ENCODE measurements around the gene TAF3.
A peak's percentile ranks its signal among the peaks of the same experiment; 100 is the strongest.
"Not testable (repeated sequence)": the region's sequence is repeated elsewhere in the genome, so short reads cannot be mapped to it uniquely, and the experiment has no call there.

TAF3 gene

GRCh38 chr10:7818295-7819120 is at the start of gene TAF3:
Gene TAF3 (plus strand): TSS chr10:7818505. CDS start chr10:7818710, 205 bp downstream.
- DNase-seq, result peak; percentile 83 to 91 (median 91)

GRCh38 chr10:7773845-7774801 is 44.2 kb upstream of the TAF3 start:
- no peak for DNase-seq

- no peak for DNase-seq
Measured at GRCh38 chr10:7776777-7777176, 41.5 kb upstream of the TAF3 start.

GRCh38 chr10:7782194-7782593 is 36.1 kb upstream of the TAF3 start:
- not testable (repeated sequence) for DNase-seq

- DNase-seq, result no peak
Measured at GRCh38 chr10:7786430-7786829, 31.9 kb upstream of the TAF3 start.

DNA sequence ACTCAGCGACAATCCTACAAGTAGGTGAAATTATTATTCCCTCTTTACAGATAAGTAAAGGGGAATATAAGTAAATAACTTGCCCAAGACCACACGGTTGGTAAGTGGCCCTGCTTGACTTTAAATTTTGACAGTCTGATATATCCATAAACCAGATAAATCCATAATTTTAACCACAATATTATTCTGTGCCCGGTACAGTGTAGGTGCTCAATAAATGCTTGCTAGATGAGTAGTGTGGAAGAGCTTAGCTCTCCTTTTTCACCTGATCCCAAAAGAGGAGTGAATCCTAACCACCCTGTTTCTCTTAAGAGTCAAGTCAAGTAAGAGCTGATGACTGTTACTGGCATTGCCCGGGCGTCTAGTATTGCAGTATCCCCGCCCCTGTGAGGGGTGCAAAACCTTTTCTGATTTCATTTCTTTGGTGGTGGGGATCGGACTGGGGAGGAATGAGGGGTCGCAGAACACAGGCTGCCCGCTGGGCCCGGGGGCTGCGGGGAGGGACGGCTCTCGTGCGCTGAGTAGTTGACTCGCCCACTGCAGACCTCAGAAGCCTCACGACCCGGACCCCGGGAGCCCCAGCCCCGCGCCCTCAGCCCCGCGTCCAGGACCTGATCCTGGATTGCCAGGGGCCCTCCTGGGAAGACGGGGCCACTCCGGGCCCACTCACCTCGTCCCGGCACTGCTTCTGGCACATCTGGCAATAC is 31.0 kb upstream of the TAF3 start:
- DNase-seq, result no peak

DNA sequence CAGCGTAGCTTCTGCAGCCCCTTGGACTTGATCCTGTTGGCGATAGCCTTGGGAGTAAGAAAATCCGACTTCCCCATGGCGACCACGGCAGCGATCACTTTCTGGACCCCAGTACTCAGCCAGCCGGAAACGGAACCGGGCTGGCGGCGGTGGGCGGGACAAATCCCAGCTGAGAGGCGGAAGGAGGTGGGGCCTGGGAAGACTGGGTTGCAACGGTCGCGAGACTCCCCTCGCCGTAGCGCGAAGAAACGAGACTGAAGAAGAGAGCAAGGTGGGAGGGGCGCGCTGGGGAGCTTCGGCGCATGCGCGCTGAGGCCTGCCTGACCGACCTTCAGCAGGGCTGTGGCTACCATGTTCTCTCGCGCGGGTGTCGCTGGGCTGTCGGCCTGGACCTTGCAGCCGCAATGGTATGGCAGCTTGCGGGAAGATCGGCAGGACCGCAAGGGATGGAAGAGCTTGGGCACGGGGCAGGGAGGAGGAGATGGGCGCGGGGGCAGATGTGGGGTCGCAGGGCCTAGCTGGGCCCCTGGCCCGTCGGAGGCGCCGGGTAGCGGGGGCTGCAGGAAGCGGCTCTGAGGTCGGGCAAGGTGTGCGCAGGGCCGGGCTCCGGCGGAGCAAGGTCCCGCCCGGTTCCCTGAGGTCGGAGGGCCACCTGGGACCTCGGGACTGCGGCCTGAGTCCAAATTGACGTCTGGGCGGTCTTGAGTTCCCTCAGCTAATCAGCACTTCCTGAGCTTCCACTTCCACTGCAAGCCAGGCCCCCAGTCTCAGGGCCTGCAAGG is 30.3 kb upstream of the TAF3 start, which contains the start of the genes ATP5F1C and KIN:
Gene ATP5F1C, plus strand, starts transcription at position 321 of the 782 bp plus-strand sequence. Its CDS starts 31 bp downstream, at position 352.
Gene KIN, minus strand, starts transcription at position 137 of the 782 bp plus-strand sequence. Its CDS starts 60 bp downstream, at position 77.
- peak; percentile 84 to 95 (median 90) for DNase-seq

DNA sequence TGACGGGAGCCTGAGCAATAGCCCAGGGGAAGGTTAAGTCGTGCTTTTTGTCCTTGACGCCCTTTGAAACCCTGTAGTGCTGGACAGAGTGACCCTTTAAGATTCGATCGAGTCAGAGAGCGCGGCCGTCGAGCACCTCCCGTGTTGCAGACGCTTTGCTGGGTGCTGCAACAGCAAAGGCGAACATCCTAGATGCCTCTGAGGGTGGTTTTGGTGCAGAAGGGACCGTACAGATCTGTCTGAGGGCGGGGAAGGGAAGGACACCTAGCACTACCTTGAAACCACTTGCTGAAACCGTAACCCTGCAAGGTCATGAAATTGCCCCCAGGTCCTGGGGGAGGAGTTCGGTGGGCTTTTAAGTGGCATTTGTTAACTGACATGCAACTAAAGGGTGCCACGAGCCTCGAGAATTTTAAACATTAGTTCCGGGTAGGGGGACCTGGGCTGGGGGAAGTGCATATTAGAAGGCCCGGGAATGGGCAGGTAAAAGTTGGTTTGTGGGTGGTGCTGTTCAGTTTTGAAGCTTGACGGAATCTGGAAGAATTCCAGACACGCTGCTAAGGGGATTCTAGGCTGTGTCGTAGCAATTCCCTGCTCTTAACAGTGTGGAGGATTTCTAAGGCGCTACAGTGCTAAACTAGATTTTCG is 29.5 kb upstream of the TAF3 start:
- DNase-seq, result no peak

GRCh38 chr10:7789390-7789789 is 28.9 kb upstream of the TAF3 start:
- DNase-seq, result peak in 1 of 3 experiments; percentile 2

- no peak for DNase-seq
Measured at GRCh38 chr10:7792541-7792940, 25.8 kb upstream of the TAF3 start.

- DNase-seq, result no peak
Measured at GRCh38 chr10:7794251-7795026, 23.9 kb upstream of the TAF3 start.

DNA sequence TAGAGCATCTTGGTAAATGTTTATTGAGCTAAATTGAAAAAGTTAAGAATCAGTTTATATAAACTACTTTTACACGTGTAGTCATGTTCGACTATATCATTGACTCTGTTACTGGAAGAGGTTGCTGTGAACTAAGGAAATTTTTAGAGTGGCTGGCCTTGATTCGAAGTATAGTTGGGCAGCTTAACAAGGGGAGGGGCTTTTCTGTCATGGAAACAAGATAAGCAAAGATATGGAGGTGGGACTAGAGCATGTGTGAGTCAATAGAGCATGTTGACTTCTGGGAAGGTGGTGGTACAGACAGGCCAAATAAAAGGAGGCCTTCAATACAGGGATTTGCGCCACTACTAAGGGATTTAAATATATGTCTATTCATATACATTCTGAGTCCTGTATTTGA is 22.7 kb upstream of the TAF3 start:
- DNase-seq, result no peak

- DNase-seq, result no peak
Measured at GRCh38 chr10:7797582-7797981, 20.7 kb upstream of the TAF3 start.

DNA sequence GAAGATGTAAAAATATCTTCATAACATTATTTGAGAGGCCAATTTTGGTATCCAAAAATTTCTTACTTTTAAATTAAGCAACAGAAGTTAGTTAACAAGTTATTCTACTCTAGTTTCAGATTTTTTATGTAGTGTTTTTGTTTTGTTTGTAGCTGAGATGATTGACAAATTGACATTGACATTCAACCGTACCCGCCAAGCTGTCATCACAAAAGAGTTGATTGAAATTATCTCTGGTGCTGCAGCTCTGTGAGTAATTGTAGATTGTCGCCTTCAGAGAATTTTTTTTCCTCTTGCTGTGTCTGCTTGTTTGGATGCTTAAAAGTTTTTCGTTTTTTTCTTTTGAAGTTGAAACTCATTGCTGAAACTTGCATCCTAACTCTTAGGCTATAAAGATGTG is 15.7 kb upstream of the TAF3 start:
- no peak for DNase-seq

- DNase-seq, result no peak
Measured at GRCh38 chr10:7804216-7804615, 14.1 kb upstream of the TAF3 start.

GRCh38 chr10:7804741-7805140 is 13.6 kb upstream of the TAF3 start:
- no peak for DNase-seq

DNA sequence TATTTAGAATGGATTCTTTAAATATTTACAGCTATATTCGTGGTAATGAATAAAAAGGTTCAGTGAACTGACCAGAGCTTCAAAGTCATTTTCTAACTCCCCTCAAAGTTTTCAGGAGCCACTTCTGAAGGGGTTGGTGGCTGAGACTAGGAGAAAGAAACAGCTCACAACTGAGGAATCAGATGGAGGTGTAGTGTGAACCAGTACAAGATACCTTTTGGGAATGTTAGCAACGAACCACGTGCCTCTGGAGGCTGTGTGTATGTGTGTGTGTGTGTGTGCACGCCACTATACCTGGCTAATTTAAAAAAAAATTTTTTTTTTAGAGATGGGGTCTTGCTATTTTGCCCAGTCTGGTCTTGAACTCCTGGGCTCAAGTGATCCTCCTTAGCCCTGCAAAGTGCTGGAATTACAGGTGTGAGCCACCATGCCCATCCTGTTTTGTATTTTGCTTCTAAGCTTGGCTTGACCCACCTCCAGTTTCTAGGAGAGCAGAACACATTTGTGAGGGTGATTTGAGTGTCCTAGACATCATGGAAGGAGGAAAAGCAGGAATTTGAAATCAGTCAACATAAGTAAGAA is 9.5 kb upstream of the TAF3 start:
- DNase-seq, result no peak

- no peak for DNase-seq
Measured at GRCh38 chr10:7810443-7810842, 7.9 kb upstream of the TAF3 start.

DNA sequence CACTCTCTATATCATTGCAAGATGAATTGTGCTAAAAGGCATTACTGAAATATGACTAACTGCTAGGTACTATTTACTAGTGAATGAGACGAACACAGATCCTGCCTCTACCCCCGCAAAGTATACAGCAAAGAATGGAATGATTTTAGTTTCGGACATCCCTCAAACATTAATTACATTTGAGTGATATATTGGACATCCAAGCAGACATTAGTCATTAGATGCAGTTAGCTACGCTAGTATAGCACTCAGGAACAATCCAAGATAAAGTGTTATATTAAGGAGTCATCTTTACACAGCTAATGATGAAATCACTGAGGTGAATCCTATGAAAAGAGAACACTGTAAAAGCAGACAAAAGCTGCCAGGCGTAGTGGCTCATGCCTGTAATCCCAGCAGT is 7.3 kb upstream of the TAF3 start:
- DNase-seq, result no peak

- DNase-seq, result peak in 2 of 3 experiments; percentile 1 to 22
Measured at GRCh38 chr10:7811743-7812142, 6.6 kb upstream of the TAF3 start.

Measured in NCI-H1417 (cell line).